ENCODE results near the gene PI16. TPM values are rescaled to one million over a fixed set of nuclear protein-coding genes. Genes with fewer than 3 reads are reported as not detected.
"Not testable (repeated sequence)": the region's sequence is repeated elsewhere in the genome, so short reads cannot be mapped to it uniquely, and the experiment has no call there.

PI16 gene
- total RNA-seq, 1 experiment from 2014 or later = 0.07 TPM

DNA sequence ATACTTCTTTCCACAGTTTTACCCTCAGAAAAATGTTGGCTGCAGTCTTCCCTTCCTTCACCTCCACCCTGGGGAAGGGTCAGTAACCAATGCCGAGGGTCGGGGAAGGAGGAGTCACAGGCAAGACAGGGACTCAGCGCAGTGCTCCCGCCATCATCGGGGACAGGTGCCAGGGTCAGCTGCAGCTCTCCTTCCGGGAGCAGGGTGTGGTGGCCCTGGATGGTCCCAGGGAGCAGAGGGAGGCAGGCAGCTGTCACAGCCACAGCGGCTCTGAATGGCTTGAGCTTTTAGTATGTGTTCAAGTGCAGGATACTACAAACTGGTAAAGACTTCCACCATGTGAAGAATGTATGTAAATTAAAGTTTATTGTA lies 26.0 kb upstream of the PI16 start:
- DNase-seq (ENCODE audit: extremely low read depth, low read depth) = no peak

DNA sequence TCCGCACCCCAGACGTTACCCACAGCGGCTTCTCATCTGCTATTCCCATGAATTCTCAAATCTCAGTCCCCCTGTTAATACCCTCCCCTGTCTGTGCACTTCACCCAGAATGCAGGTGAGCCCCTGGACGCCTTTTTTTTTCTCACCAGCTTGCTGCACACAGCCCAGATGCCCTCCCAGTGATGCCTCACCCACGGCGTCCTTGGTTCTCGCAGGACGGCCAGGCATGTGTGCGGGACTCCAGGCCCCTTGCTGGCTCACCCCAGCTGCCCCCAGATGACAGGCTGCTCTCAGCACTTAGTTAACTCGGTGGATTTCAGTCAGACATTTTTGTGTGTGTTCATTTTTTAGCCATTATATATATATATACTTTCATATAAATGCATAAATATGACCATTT lies 25.4 kb upstream of the PI16 start:
- DNase-seq (ENCODE audit: extremely low read depth, low read depth) = no peak

DNA sequence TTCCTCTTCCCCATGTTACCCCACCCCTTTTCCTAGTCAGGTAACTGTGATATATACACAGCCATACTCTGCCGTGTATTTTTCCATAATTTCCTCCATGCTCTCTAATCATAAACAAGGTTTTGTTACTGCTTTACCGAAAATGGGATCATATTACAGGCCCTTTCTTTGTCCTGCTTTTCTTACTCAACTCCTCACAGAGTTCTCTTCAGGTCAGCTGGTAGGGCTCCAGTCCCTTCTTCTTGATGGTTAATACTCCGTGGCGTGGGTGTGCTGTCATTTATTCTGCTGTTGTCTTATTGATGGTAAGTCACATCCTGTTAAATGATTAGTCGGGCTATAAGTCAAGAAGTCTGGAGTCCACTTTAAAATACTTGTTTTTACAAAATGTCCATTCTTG lies 24.9 kb upstream of the PI16 start:
- DNase-seq (ENCODE audit: extremely low read depth, low read depth) = no peak

DNA sequence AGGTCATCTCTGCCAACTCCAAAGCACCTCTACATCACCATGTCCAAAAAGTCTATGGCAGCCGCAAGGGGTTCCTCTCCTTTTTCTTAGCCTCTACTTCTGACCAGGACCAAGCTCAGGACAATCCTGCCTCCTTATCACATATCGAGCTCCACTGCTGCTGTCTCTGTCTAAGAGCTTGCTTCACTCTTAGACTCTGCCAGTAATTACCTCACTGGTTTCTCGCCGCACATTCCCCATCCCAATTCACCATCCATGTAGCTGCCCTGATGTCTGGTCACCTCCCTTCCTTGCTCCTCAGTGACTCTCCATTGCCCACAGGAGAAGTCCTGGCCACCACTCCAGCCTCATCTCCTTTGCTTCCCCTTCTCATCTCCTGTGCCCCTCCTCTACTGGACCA lies 24.1 kb upstream of the PI16 start:
- DNase-seq (ENCODE audit: extremely low read depth, low read depth) = no peak

DNA sequence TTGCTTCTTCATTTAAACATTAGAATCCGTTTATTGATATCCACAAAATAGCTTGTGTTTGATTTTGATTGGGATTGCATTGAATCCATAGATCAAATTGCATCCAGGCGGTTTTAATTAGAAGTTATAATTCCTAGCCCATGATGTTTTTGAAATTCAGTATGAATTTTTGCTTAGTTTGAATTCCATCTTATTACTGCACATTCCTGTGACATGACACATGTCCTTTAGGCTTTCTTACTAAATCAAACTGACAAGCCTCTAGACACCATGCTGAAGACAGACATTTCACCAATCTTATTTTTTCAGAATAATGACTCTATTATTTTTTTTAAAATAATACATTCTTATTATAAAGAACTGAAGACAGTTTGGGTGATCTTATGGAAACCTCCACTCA lies 21.4 kb upstream of the PI16 start:
- no peak for DNase-seq (ENCODE audit: extremely low read depth, low read depth)

DNA sequence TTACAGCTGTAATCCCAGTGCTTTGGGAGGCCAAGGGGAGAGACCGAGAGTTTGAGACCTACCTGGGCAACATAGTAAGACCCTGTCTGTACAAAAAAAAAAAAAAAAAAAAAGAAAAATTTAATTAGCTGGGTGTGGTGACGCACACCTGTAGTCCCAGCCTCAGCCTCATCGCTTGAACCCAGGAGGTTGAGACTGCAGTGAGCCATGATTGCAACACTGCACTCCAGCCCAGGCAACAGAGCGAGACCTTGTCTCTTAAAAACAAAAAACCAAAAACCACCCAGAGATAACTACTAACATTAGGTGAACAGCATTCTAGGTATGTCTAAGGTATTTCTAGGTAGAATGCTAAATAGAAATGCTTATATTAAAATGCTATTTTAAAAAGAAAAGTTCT lies 21.0 kb upstream of the PI16 start:
- no peak for DNase-seq (ENCODE audit: extremely low read depth, low read depth)

DNA sequence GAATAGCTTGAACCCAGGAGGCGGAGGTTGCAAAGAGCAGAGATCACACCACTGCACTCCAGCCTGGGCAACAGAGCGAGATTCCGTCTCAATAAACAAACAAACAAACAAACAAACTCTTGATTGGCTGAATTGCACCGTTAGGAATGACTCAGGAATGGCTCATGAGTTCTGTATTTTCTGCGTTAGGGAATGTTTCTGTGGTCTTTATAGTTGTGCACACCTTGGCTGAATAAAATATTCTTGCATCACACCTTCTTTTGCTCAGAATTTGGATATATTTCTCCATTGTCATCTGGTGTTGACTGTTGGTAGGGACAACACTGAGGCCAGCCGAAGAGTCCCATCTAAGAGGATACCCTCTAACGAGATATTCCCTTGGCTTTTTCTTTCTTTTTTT lies 19.6 kb upstream of the PI16 start:
- DNase-seq (ENCODE audit: extremely low read depth, low read depth) = no peak

DNA sequence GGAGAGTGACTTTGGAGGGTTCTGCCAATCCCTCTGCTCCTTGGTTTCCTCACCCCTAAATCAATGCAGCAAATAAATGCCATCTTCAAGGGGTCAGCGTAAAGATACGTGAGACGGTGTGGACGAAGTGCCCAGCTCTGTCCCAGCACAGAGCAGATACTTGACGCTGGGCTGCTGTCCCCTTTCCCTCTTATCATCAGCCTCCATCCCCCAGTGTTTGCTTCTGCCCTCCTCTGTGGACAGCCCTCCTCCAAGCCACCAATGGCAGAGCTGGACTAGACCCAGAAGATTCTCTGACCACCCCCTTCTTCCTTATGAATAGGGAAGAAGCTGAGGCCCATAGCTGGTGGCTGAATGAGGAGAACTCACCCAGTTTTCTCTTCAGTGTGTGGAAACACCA lies 17.7 kb upstream of the PI16 start:
- no peak for DNase-seq (ENCODE audit: extremely low read depth, low read depth)

DNA sequence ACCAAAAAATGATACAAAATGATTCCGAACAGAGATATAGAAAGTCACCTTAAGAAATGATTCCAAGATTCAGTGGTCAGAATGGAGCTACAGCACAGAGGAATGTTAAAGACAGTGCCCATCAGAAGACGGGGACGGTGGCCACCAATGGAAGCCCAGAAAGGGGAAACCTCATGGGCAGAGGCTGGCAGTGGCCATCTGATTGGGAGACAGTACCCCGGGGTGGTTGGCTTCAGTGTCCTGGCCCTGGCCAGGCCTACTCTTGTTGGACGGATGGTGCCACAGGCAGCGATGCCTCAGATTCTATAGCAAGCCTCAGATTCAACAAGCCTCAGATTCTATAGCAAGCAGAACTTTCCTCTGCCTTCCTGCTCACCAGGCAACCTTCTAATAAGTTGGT lies 16.6 kb upstream of the PI16 start:
- DNase-seq (ENCODE audit: extremely low read depth, low read depth) = no peak

DNA sequence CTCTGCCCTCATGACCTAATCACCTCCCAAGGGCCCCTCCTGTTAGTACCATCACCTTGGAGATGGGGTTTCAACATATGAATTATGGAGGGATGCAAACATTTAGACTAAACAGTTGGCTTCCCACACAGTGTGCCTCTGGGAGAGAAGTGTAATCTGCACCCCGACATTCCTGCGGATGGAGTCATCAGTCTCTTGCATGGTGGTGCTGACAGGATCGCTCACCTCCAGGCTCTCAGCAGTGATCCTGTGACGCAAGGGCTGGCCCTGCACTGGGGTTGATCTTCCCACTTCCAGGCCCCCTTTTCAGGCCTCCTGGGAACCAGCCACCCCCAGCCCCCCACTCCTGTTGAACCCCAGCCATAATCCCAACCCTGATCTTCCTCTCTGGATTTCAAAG lies 16.0 kb upstream of the PI16 start:
- DNase-seq (ENCODE audit: extremely low read depth, low read depth) = no peak

DNA sequence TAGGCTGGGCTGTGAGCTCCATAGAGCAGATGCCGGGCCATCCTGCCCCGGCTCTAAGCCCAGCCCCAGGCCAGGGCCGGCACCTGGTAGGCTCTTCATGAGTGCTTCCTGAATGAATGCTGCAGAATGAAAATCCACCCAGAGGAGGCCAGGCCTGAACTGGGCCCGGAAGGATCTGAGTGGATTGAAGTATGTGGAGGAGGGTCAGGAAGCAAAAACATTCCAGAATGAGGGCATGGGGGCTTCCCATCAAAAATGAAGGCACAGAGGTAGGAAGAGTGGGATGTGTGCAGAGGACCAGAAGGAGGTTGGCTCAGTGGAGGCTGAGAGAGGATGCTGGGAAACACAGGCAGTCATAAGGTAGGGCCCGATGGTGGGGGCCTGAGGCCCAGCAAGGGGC lies 15.5 kb upstream of the PI16 start:
- DNase-seq (ENCODE audit: extremely low read depth, low read depth) = not testable (repeated sequence)

DNA sequence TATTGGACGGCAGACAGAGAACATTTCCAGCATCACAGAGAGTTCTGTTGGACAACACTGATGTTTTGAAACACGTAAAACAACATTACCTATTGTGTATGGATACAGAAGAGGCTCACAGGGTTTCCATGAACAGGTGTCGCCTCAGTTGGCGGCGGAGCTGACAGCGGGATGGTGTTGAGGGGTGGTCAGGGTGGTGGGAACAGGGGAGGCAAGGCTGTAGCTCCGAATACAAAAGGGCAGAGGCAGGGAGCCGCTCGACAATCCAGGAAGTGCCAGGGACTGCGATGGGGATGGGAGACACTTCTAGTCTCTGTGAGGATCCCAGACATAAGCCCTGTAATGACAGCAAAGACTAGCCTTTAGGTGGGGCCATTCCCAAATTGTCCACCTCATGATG lies 14.5 kb upstream of the PI16 start:
- DNase-seq (ENCODE audit: extremely low read depth, low read depth) = no peak

DNA sequence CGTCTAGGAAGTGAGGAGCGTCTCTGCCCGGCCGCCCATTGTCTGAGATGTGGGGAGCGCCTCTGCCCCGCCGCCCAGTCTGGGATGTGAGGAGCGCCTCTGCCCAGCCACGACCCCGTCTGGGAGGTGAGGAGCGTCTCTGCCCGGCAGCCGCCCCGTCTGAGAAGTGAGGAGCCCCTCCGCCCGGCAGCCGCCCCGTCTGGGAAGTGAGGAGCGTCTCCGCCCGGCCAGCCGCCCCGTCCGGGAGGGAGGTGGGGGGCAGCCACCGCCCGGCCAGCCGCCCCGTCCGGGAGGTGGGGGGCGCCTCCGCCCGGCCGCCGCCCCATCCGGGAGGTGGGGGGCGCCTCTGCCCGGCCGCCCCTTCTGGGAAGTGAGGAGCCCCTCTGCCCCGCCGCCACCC lies 13.0 kb upstream of the PI16 start:
- DNase-seq (ENCODE audit: extremely low read depth, low read depth) = not testable (repeated sequence)

DNA sequence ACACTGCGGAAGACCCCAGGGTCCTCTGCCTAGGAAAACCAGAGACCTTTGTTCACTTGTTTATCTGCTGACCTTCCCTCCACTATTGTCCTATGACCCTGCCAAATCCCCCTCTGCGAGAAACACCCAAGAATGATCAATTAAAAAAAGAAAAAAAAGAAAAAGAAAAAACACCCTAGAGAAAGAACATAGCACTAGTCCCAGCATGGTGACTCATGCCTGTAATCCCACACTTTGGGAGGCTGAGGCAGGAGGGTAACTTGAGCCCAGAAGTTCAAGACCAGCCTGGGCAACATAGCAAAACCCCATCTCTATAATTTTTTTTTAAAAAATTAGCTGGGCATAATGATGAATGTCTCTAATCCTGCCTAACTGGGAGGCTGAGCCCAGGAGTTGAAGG lies 12.2 kb upstream of the PI16 start:
- DNase-seq (ENCODE audit: extremely low read depth, low read depth) = not testable (repeated sequence)

DNA sequence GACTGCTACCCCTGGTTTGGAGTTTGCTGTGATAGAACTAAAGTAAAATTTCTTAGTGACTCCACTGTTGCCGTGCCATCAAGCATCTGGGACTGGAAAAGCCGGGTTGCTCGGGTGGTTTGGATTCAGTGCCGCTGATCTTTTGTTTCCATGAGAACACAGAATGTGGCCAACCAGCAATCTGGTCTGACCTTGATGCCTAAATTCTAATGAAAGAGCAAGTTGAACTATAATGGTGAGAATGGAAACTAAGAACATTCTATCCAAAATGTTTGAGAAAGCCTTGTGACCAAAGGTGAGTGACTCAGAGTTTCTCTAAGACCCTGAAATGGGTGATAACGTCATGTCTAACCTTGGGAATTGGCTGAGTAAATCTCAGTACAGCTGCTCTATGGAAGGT lies 9.9 kb upstream of the PI16 start:
- DNase-seq (ENCODE audit: extremely low read depth, low read depth) = no peak

DNA sequence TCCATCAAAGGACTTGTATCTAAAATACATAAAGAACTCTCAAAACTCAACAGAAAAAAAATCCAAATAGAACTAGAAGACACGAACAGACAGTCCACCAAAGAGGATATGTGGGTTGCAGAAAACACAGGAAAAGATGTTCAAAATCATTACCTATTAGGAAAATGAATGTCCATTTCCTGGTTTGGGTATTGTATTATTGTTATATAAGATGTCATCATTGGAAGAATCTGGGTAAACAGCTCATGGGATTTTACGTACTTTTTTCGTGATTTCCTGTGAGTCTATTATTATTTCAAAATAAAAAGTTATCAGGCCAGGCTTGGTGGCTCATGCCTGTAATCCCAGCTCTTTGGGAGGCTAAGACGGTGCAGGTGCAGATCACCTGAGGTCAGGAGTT lies 9.2 kb upstream of the PI16 start:
- DNase-seq (ENCODE audit: extremely low read depth, low read depth) = no peak

DNA sequence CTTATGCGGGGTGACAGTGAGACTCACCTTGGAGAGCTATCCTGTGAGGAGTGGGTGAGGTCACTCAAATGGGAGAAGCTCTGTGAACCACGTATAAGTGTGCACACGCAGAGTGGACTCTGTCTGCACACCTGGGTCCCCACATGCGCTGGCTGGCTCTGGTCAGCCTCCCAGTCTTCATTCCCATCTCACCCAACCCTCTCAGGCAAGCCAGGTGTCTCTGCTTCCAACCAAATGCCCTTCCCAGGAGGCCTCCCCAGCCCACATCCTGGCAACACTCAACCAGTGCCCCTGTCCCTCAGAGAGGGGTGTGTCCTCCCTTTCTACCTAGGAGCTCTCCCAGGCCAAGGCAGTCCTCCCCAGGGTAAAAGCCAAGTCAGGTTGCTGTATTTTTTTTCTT lies 8.0 kb upstream of the PI16 start:
- no peak for DNase-seq (ENCODE audit: extremely low read depth, low read depth)

DNA sequence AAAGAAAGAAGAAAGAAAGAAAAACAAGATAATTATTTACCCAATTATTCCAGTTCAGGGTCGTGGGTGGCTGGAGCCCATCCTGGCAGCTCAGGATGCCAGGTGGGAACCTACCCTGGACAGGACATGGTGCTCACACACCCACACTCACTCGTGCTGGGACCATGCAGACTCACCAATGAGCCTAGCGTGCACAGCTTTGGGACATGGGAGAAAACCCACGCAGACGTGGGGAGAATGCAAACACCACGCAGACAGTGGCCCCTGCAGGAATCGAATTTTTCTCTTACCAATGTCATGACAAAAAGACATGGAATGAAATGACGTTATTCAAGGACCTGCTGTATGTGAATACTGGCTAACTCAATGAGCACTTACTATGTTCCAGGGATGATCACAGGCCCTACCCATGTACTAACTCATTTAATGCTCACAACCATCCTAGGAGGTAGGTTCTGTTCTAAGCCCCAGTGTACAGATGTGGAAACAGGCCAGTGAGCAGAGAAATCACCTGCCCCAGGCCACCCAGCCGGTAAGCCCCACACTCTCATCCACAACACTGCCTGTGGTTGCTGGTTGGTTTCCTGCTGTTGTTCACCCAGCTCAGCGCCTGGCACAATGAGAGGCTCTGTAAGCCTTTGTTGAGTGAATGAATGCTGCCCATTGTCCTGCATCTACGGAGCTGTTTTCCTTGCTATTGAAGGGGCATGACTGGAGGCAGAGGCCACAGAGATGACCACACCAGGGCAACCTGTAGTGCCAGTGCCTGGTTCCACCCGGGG lies 6.8 kb upstream of the PI16 start:
- no peak for DNase-seq (ENCODE audit: extremely low read depth, low read depth)

DNA sequence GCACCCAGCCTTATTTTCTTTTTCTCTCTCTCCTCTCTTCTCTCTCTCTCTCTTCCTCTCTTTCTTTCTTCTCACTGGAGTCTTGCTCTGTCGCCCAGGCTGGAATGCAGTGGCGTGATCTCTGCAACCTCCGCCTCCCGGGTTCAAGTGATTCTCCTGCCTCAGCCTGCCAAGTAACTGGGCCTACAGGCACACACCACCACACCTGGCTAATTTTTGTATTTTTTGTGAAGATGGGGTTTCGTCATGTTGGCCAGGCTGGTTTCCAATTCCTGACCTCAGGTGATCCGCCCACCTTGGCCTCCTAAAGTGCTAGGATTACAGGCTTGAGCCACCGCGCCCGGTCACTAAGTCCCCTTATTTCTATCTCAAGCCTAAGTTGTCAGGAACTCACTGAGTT lies 5.5 kb upstream of the PI16 start:
- not testable (repeated sequence) for DNase-seq (ENCODE audit: extremely low read depth, low read depth)

DNA sequence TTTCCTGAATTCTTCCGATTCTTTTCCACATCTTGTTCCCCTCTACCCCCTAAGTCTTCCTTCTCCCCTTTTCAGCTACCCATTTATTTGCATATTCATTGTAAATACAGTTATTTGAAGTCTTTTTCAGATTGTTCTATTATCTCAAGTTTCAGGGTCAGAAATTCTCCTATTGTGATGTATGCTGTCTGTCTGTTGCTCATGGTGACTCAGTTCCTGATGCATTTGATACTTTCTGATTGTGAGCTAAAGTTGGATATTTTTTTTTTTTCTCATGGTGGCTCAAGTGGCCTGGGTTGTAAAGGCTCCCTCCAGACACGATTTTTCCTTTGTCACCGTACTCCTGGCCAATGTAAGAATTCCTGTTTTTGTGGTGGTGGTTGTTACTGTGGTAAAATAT lies 4.9 kb upstream of the PI16 start:
- DNase-seq (ENCODE audit: extremely low read depth, low read depth) = no peak

DNA sequence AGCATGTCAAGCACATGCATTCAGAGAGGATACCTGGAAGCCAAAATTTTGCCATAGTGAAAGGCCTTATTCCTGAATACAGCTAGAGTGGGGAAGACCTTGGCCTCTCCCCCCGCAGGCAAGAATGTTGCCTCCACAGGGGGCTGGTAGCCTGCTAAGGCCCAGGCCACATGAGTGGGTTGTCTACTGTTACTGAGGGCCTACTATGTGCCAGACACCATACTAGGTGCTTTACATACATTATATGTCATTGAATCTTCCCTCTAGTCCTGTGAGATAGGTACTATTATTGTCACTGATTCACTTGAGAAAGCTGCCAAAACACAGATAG lies 642 bp upstream of the PI16 start:
- DNase-seq (ENCODE audit: extremely low read depth, low read depth) = no peak

DNA sequence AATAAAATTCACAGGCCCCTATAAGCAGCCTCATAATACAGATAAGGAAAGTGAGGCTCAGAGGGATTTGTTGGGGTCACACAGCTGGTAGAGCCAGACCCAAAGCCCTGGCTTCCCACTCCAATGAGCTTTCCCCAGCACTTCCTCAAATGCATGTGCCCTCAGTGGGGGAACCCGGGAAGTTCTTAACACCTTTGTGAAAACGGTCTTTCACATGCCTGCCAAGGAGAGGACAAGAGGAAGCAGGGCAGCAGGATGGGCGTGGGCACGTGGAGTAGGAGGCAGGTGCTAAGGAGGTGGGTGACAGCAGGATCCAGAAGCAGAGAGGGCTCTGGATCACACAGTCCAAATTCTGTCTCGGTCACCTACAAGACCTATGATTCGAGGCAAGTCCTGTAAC lies 598 bp downstream of the PI16 start:
- DNase-seq (ENCODE audit: extremely low read depth, low read depth) = no peak

DNA sequence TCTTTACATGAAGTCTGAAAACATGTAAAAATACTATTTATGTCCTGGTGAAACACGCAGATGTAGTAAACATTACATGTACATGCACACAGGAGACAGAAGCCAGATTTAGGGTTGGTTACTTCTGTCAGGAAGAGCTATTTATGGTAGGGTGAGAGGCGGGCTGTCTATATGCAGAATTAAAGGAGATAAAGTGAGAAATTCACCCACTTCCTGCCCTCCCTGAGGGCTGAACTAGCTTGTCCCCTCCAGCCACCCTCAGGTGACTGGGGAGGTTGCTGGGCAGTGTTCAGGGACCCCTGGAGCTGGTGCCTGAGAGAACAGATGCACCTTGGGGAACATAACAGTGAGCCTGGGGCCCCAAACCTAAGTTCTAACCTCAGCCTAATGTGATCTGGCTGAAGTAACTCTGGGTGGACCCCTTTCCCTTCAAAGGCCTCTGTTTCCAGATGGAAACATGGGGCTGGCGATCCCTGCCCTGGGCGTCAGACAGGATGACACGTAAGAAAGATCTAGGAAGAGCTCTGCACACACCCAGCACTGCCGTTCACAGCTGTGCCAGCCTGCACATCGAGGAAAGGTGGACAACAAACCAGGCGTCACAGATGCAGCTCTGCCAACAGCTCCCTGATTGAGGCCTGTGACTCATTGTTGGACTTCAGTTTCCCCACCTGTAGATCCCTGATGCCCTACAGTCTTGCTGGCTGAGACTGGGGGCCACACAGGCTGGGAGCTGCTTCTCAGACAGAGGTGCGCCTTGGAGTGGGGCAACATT lies 1.3 kb downstream of the PI16 start:
- DNase-seq (ENCODE audit: extremely low read depth, low read depth) = no peak
